Body of pancreas (tissue), 4 donors: ENCODE data around the gene CAPN1. TPM values are rescaled to one million over a fixed set of nuclear protein-coding genes. Genes with fewer than 3 reads are reported as not detected.

Experiments used
- ATAC-seq: fragments of 150-250 bp; one replicate; pipeline ENCODE4 v1.9.1; 2016
- DNase-seq, 4 donors: peaks; one replicate each; pipeline ENCODE4 v3.0.0-alpha.2; 2019
- H3K27ac ChIP-seq, 4 donors: fragments of 200-600 bp; sonication (generic); 1 replicate in 3 of 4; 2 replicates in 1 of 4; pipeline versions ENCODE4 v1.5.1 to v1.6.1; 2016 to 2019; ENCODE audit warnings: mild to moderate bottlenecking in 1 of 4, mixed read lengths in 1 of 4, moderate library complexity in 1 of 4
- H3K27me3 ChIP-seq, 2 donors: fragments of 200-600 bp; sonication (generic); one replicate each; pipeline ENCODE4 v1.6.0; 2016; ENCODE audit warnings: mild to moderate bottlenecking in 1 of 2
- H3K36me3 ChIP-seq, 2 donors: fragments of 200-600 bp; sonication (generic); replicated peaks in 1 of 2; 2 replicates each; pipeline ENCODE4 v1.5.1; 2016; ENCODE audit warnings: low read depth in 2 of 2; ENCODE audit not compliant: insufficient read depth in 1 of 2
- H3K4me1 ChIP-seq: fragments of 200-600 bp; sonication (generic); one replicate; pipeline ENCODE4 v1.6.0; 2016
- H3K4me3 ChIP-seq, 2 donors: fragments of 200-600 bp; sonication (generic); 1 replicate in 1 of 2; 2 replicates in 1 of 2; pipeline ENCODE4 v1.5.1; 2016 to 2019
- H3K9me3 ChIP-seq, 3 donors: fragments of 200-600 bp; sonication (generic); 1 replicate in 2 of 3; 2 replicates in 1 of 3; pipeline ENCODE4 v1.5.1; 2016
- POLR2A ChIP-seq, 3 donors: fragments of 450-650 bp; IDR thresholded peaks; one replicate each; pipeline ENCODE4 v1.6.1; 2016; ENCODE audit warnings: antibody characterized with exemption in 3 of 3, mild to moderate bottlenecking in 2 of 3
- WGBS, 2 donors: methylation state at CpG; one replicate each; pipeline ENCODE4 v1.1.5; 2017; 5-methylcytosine and 5-hydroxymethylcytosine counted together
- intact Hi-C: fragments of 100-400 bp; cut with DNase I; formaldehyde crosslinking; loops from one replicate; pipeline ENCODE4 v1.15.1; 2023
- total RNA-seq, 2 donors: library from RNA; depleted of rRNA; stranded (reverse); fragments of >200 nt; gene quantifications; one replicate each; pipeline ENCODE4 v1.1.0, GENCODE V29; 2016
- TF ChIP-seq, protein P1 (sequence below), 7 experiments: fragments of 450-650 bp in 4 of 7; fragments of 200-600 bp in 3 of 7; sonication (generic) in 3 of 7; IDR thresholded peaks; one replicate each; pipeline ENCODE4 v1.5.1; 2016 to 2019; ENCODE audit warnings: antibody characterized with exemption in 7 of 7

The CAPN1 gene
- total RNA-seq, 2 donors from 2014 or later: 142 to 245 TPM

DNA sequence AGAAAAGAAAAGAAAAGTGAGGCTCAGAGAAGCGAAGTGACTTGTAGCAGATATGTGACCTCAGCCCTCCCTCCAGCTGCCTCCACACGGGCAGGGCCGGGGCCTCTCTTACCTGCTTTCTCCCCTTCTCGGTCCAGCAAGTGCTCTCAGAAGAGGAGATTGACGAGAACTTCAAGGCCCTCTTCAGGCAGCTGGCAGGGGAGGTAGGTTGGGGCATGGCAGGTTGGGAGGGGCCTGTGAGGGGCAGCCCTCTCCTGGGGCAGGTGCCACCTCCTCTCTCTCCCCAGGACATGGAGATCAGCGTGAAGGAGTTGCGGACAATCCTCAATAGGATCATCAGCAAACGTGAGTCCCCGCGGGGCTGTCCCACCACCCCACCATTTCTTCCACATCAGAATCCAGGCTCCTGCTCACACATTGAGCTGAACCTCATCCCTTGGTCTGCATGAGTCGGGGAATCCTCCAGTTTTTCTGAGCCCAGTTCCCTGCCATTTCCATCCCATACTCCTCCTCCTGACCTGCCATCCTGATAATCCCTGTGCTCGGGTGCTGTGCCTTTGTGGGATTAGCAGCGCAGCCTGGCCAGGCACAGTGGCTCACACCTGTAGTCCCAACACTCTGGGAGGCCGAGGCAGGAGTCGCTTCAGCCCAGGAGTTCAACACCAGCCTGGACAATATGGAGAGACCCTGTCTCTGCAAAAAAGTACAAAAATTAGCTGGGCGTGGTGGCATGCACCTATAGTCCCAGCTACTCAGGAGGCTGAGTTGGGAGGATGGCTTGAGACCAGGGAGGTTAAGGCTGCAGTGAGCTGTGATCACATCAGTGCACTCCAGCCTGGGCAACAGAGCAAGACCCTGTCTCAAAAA, 26.4 kb downstream of the CAPN1 start:
- WGBS, 2 donors: 86 to 90% methylated on average over 9 to 16 of the region's 16 CpGs
- H3K27ac ChIP-seq: no peak overlapping the region
- peaks cover 6% of the 10 kb centered on the region for H3K4me1 ChIP-seq
- no peaks in the 10 kb centered on the region for H3K27me3 ChIP-seq
- intact Hi-C loops: loop anchor here (10.0 kb wide), 1 partner anchor 47 kb away; no protein-coding TSS in a partner anchor
- DNase-seq: no peak
- TF ChIP-seq, protein P1, sequence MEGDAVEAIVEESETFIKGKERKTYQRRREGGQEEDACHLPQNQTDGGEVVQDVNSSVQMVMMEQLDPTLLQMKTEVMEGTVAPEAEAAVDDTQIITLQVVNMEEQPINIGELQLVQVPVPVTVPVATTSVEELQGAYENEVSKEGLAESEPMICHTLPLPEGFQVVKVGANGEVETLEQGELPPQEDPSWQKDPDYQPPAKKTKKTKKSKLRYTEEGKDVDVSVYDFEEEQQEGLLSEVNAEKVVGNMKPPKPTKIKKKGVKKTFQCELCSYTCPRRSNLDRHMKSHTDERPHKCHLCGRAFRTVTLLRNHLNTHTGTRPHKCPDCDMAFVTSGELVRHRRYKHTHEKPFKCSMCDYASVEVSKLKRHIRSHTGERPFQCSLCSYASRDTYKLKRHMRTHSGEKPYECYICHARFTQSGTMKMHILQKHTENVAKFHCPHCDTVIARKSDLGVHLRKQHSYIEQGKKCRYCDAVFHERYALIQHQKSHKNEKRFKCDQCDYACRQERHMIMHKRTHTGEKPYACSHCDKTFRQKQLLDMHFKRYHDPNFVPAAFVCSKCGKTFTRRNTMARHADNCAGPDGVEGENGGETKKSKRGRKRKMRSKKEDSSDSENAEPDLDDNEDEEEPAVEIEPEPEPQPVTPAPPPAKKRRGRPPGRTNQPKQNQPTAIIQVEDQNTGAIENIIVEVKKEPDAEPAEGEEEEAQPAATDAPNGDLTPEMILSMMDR (IDR thresholded peaks at IDR 0.05): no peak
- no peak for TF ChIP-seq POLR2A (IDR thresholded peaks at IDR 0.05)
- no peak overlapping the region for H3K4me3 ChIP-seq
- no peaks in the 10 kb centered on the region for H3K9me3 ChIP-seq
- ATAC-seq: no peak
- H3K36me3 ChIP-seq: peaks cover 27 to 35% of the 10 kb centered on the region in 2 donors

- peaks cover 27 to 35% of the 10 kb centered on the region in 2 donors for H3K36me3 ChIP-seq
- ATAC-seq (no peak), DNase-seq (peak in 1 of 4 donors; percentile 1)
- no peaks in the 10 kb centered on the region for H3K9me3 ChIP-seq
- TF ChIP-seq, protein P1 (IDR thresholded peaks at IDR 0.05): no peak
- intact Hi-C loops: loop anchor here (10.0 kb wide), 1 partner anchor 46 kb away; no protein-coding TSS in a partner anchor
- no peak overlapping the region for H3K27ac ChIP-seq
- no peak overlapping the region for H3K4me3 ChIP-seq
- WGBS, 2 donors: 78 to 79% methylated on average over 12 to 13 of the region's 13 CpGs
- H3K27me3 ChIP-seq: no peaks in the 10 kb centered on the region
- peaks cover 6% of the 10 kb centered on the region for H3K4me1 ChIP-seq
Measured at GRCh38 chr11:65208785-65209710, 27.3 kb downstream of the CAPN1 start.

- Histone ChIP-seq H3K27ac (no peak overlapping the region), H3K4me1 (peaks cover 6% of the 10 kb centered on the region), H3K9me3 (no peaks in the 10 kb centered on the region), H3K4me3 (no peak overlapping the region), H3K36me3 (peaks cover 27 to 35% of the 10 kb centered on the region in 2 donors), H3K27me3 (no peaks in the 10 kb centered on the region)
- whole genome bisulfite sequencing, 2 donors: 89 to 91% methylated on average over 10 to 20 of the region's 20 CpGs
- ATAC-seq: no peak
- TF ChIP-seq, protein P1 (IDR thresholded peaks at IDR 0.05): no peak
- no peak for TF ChIP-seq POLR2A (IDR thresholded peaks at IDR 0.05)
- intact Hi-C loops: loop anchor here (10.0 kb wide), 1 partner anchor 45 kb away; no protein-coding TSS in a partner anchor
- peak in 1 of 4 donors; percentile 2 for DNase-seq
Measured at GRCh38 chr11:65209711-65210360, 28.1 kb downstream of the CAPN1 start.

DNA sequence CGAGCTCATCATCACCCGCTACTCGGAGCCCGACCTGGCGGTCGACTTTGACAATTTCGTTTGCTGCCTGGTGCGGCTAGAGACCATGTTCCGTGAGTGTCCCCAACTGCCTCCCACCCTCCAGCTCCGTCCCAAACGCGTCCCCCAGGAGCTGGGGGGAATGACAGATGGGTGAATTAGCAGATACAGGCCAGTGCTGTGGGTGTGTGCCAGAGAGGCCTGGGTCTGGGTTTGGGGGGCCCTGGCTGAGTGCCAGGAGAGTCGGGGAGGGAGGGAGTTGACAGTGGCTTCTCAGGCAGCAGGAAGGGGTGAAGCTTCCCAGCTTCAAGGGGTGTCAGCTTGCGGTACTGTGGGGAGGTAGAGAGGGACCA, 28.6 kb downstream of the CAPN1 start:
- ATAC-seq (no peak), DNase-seq (no peak)
- no peak overlapping the region for H3K4me3 ChIP-seq
- peaks cover 27 to 35% of the 10 kb centered on the region in 2 donors for H3K36me3 ChIP-seq
- H3K27ac ChIP-seq: no peak overlapping the region
- no peaks in the 10 kb centered on the region for H3K27me3 ChIP-seq
- 85 to 90% methylated on average over 14 of the region's 14 CpGs for WGBS, 2 donors
- no peaks in the 10 kb centered on the region for H3K9me3 ChIP-seq
- H3K4me1 ChIP-seq: peaks cover 6% of the 10 kb centered on the region
- TF ChIP-seq, protein P1 (IDR thresholded peaks at IDR 0.05): no peak
- no peak for TF ChIP-seq POLR2A (IDR thresholded peaks at IDR 0.05)
- intact Hi-C loops: no loop called here
